GM12878 (cell line): ENCODE data around the gene FIGLA. TPM values are rescaled to one million over a fixed set of nuclear protein-coding genes. Genes with fewer than 3 reads are reported as not detected.

Experiments used
- ATAC-seq: fragments of 200-7000 bp; cut with Tn5 transposase; 3 replicates; pipeline ENCODE4 v1.9.1; 2020; ENCODE audit warnings: mild to moderate bottlenecking, moderate library complexity
- BruUV-seq: library from RNA; stranded (reverse); fragments of 400-500 nt; replicated peaks from 2 replicates; lab custom pipeline; 2021; lab: Mats Ljungman, UMichigan
- CTCF ChIA-PET: fragments of 300-600 bp; sonication (Branson Sonifier 250); formaldehyde crosslinking; extraction: SDS; loops from one replicate; lab custom pipeline; 2021; ENCODE audit warnings: inconsistent platforms; lab: Yijun Ruan, JAX
- POLR2A ChIA-PET: fragments of 350-600 bp; formaldehyde crosslinking; extraction: SDS; loops from one replicate; lab custom pipeline; 2021; ENCODE audit warnings: inconsistent platforms; lab: Charles Lee
- RAD21 ChIA-PET: fragments of 300-600 bp; sonication (Branson Sonifier 250); formaldehyde crosslinking; loops from one replicate; lab custom pipeline; 2023; ENCODE audit warnings: antibody characterized with exemption; ENCODE audit not compliant: unreplicated experiment; lab: Charles Lee
- SMC1A ChIA-PET: fragments of 300-600 bp; sonication (Branson Sonifier 250); formaldehyde crosslinking; loops from one replicate; lab custom pipeline; 2023; ENCODE audit not compliant: unreplicated experiment, uncharacterized antibody; lab: Charles Lee
- DNase-seq: peaks from one replicate; pipeline ENCODE4 v3.0.0-alpha.2; 2011; ENCODE audit warnings: low read depth, low spot score
- FAIRE-seq: peaks from 3 replicates; lab custom pipeline; 2011; peaks lifted over from hg19 to GRCh38; lab: Jason Lieb, UNC
- H2AFZ ChIP-seq: 2 replicates; pipeline ENCODE4 v1.6.0; 2011; ENCODE audit warnings: low read depth, low read length, control low read depth; ENCODE audit not compliant: control insufficient read depth
- H3K27ac ChIP-seq: 2 replicates; pipeline ENCODE4 v1.5.1; 2011; ENCODE audit warnings: control low read depth; ENCODE audit not compliant: control insufficient read depth, insufficient read depth
- H3K27me3 ChIP-seq, 2 experiments: replicated peaks in 1 of 2; 2 replicates each; pipeline versions ENCODE4 v1.6.0 to v1.6.1; 2011; ENCODE audit warnings: low read length in 1 of 2; ENCODE audit not compliant: control insufficient read depth in 2 of 2, insufficient read depth in 2 of 2
- H3K36me3 ChIP-seq, 2 experiments: 2 replicates each; pipeline ENCODE4 v1.5.1; 2011; ENCODE audit warnings: low read length in 1 of 2; ENCODE audit not compliant: control insufficient read depth in 2 of 2, insufficient read depth in 2 of 2
- H3K4me1 ChIP-seq: 2 replicates; pipeline ENCODE4 v1.6.1; 2011; ENCODE audit warnings: mild to moderate bottlenecking, low read length, moderate library complexity, mixed read lengths; ENCODE audit not compliant: control insufficient read depth, insufficient read depth
- H3K4me2 ChIP-seq: 2 replicates; pipeline ENCODE4 v1.6.0; 2011; ENCODE audit warnings: control low read depth; ENCODE audit not compliant: control insufficient read depth, insufficient read depth
- H3K4me3 ChIP-seq: fragments of 200-600 bp; sonication (generic); 2 replicates; pipeline ENCODE4 v1.5.1; 2016
- H3K79me2 ChIP-seq: 2 replicates; pipeline ENCODE4 v1.6.0; 2011; ENCODE audit warnings: low read length; ENCODE audit not compliant: control insufficient read depth, insufficient read depth
- H3K9ac ChIP-seq: 2 replicates; pipeline ENCODE4 v1.8.0; 2011; ENCODE audit warnings: low read length, control low read depth, mixed read lengths; ENCODE audit not compliant: control insufficient read depth, insufficient read depth
- H3K9me3 ChIP-seq: replicated peaks from 3 replicates; pipeline ENCODE4 v1.5.1; 2011; ENCODE audit warnings: mild to moderate bottlenecking, low read length; ENCODE audit not compliant: control insufficient read depth, insufficient read depth
- H4K20me1 ChIP-seq: 2 replicates; pipeline ENCODE4 v1.6.0; 2011; ENCODE audit not compliant: control insufficient read depth, insufficient read depth
- E4F1 ChIP-seq: fragments of 450-650 bp; IDR thresholded peaks from 2 replicates; pipeline ENCODE4 v1.6.1; 2018; ENCODE audit warnings: borderline replicate concordance, mild to moderate bottlenecking; ENCODE audit not compliant: partially characterized antibody
- MTA2 ChIP-seq: fragments of 450-650 bp; IDR thresholded peaks from 2 replicates; pipeline ENCODE4 v1.6.1; 2016; ENCODE audit warnings: low read depth, mild to moderate bottlenecking, moderate library complexity
- PAX5 ChIP-seq: IDR thresholded peaks from 2 replicates; pipeline ENCODE4 v1.6.1; 2011; ENCODE audit warnings: low read depth, low read length, borderline replicate concordance
- RFX5 ChIP-seq: IDR thresholded peaks from 2 replicates; pipeline ENCODE4 v1.6.1; 2011; ENCODE audit warnings: low read depth, low read length, improper control_type of control experiment
- YY1 ChIP-seq: IDR thresholded peaks from 2 replicates; pipeline ENCODE4 v1.6.1; 2011; ENCODE audit warnings: low read depth, mild to moderate bottlenecking, low read length
- ZSCAN29 ChIP-seq: fragments of 450-650 bp; IDR thresholded peaks from 2 replicates; pipeline ENCODE4 v1.6.1; 2017; ENCODE audit warnings: mild to moderate bottlenecking, moderate library complexity
- WGBS: methylation state at CpG from one replicate; pipeline ENCODE4 v1.1.6; 2016; ENCODE audit warnings: low lambda C conversion rate; ENCODE audit not compliant: insufficient replicate concordance, insufficient coverage; ENCODE audit errors: missing lambda C conversion rate; 5-methylcytosine and 5-hydroxymethylcytosine counted together
- in situ Hi-C: fragments of 300-500 bp; cut with MboI; formaldehyde crosslinking; loops from 9 replicates; pipeline ENCODE4 v1.14.3; 2018; ENCODE audit warnings: mixed read lengths
- intact Hi-C: fragments of 100-400 bp; cut with micrococcal nuclease; formaldehyde crosslinking; loops from one replicate; pipeline ENCODE4 v1.14.2; 2022; ENCODE audit not compliant: unreplicated experiment
- polyA plus RNA-seq, 11 experiments: library from polyadenylated mRNA; depleted of rRNA in 4 of 11; unstranded in 6 of 11; stranded (reverse) in 5 of 11; fragments of >200 nt; fragmentation: Nextera tagmentation in 4 of 11; fragmentation: Illumina TruSeq in 1 of 11; extraction: Ambion mirVana in 4 of 11; extraction: Trizol in 1 of 11; gene quantifications; 1 replicate in 1 of 11; 2 replicates in 10 of 11; pipeline versions ENCODE4 v1.2.1 to v1.2.3, GENCODE V29; 2011 to 2016; ENCODE audit warnings: inconsistent platforms in 2 of 11, missing spikeins in 2 of 11, low read depth in 1 of 11
- total RNA-seq, 4 experiments: library from RNA; depleted of rRNA in 3 of 4; stranded (reverse); fragments of >200 nt in 3 of 4; fragmentation: Illumina TruSeq in 1 of 4; extraction: Trizol in 1 of 4; gene quantifications; 2 replicates each; pipeline versions ENCODE4 v1.2.1 to v1.2.3, GENCODE V29; 2013 to 2021
- TF ChIP-seq, protein P1 (sequence below): IDR thresholded peaks from 2 replicates; pipeline ENCODE4 v1.6.1; 2012; ENCODE audit warnings: low read depth, low read length, improper control_type of control experiment

The FIGLA gene
- total and polyA plus RNA-seq, 10 of the 15 experiments (the other 5 are each of a cell fraction or from before 2014, with no cell fraction given) = not detected

- CTCF ChIA-PET = no interaction called here
Observed at GRCh38 chr2:70807828-70808118, 17.3 kb upstream of the FIGLA start.

More at GRCh38 chr2:70807828-70808118, 17.3 kb upstream of the FIGLA start:
- Histone ChIP-seq H3K79me2 (no peaks in the 10 kb centered on the region), H3K4me3 (no peak overlapping the region), H3K4me2 (no peak overlapping the region), H2AFZ (no peak overlapping the region), H3K9me3 (no peaks in the 10 kb centered on the region), H4K20me1 (no peaks in the 10 kb centered on the region), H3K36me3 (no peaks in the 10 kb centered on the region), H3K27ac (no peak overlapping the region), H3K4me1 (no peaks in the 10 kb centered on the region), H3K27me3 (no peaks in the 10 kb centered on the region), H3K9ac (no peak overlapping the region)
- intact Hi-C loops (no loop called here), in situ Hi-C loops (no loop called here)
- 63% methylated on average over 4 of the region's 4 CpGs for WGBS
- DNase-seq (no peak), FAIRE-seq (no peak), ATAC-seq (no peak)
- SMC1A ChIA-PET = no interaction called here
- no TSS peak for BruUV-seq
- RAD21 ChIA-PET = no interaction called here
- no peak for TF ChIP-seq E4F1
- TF ChIP-seq MTA2 = no peak
- TF ChIP-seq ZSCAN29 = no peak
- TF ChIP-seq, protein P1, sequence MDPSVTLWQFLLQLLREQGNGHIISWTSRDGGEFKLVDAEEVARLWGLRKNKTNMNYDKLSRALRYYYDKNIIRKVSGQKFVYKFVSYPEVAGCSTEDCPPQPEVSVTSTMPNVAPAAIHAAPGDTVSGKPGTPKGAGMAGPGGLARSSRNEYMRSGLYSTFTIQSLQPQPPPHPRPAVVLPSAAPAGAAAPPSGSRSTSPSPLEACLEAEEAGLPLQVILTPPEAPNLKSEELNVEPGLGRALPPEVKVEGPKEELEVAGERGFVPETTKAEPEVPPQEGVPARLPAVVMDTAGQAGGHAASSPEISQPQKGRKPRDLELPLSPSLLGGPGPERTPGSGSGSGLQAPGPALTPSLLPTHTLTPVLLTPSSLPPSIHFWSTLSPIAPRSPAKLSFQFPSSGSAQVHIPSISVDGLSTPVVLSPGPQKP = no peak
- no peak for TF ChIP-seq PAX5
- TF ChIP-seq RFX5 = no peak
- no peak for TF ChIP-seq YY1
- POLR2A ChIA-PET = no interaction called here
